GM12878 (cell line): Measurements from ENCODE around the gene EFNA4. TPM values are rescaled to one million over a fixed set of nuclear protein-coding genes. Genes with fewer than 3 reads are reported as not detected.

Experiments
- ATAC-seq: fragments of 200-7000 bp; cut with Tn5 transposase; 3 replicates; pipeline ENCODE4 v1.9.1; 2020; ENCODE audit warnings: mild to moderate bottlenecking, moderate library complexity
- BruUV-seq: library from RNA; stranded (reverse); fragments of 400-500 nt; replicated peaks from 2 replicates; lab custom pipeline; 2021; lab: Mats Ljungman, UMichigan
- CTCF ChIA-PET: fragments of 300-600 bp; sonication (Branson Sonifier 250); formaldehyde crosslinking; extraction: SDS; loops from one replicate; lab custom pipeline; 2021; ENCODE audit warnings: inconsistent platforms; lab: Yijun Ruan, JAX
- POLR2A ChIA-PET: fragments of 350-600 bp; formaldehyde crosslinking; extraction: SDS; loops from one replicate; lab custom pipeline; 2021; ENCODE audit warnings: inconsistent platforms; lab: Charles Lee
- RAD21 ChIA-PET: fragments of 300-600 bp; sonication (Branson Sonifier 250); formaldehyde crosslinking; loops from one replicate; lab custom pipeline; 2023; ENCODE audit warnings: antibody characterized with exemption; ENCODE audit not compliant: unreplicated experiment; lab: Charles Lee
- SMC1A ChIA-PET: fragments of 300-600 bp; sonication (Branson Sonifier 250); formaldehyde crosslinking; loops from one replicate; lab custom pipeline; 2023; ENCODE audit not compliant: unreplicated experiment, uncharacterized antibody; lab: Charles Lee
- DNase-seq: peaks from one replicate; pipeline ENCODE4 v3.0.0-alpha.2; 2011; ENCODE audit warnings: low read depth, low spot score
- FAIRE-seq: peaks from 3 replicates; lab custom pipeline; 2011; peaks lifted over from hg19 to GRCh38; lab: Jason Lieb, UNC
- H2AFZ ChIP-seq: 2 replicates; pipeline ENCODE4 v1.6.0; 2011; ENCODE audit warnings: low read depth, low read length, control low read depth; ENCODE audit not compliant: control insufficient read depth
- H3K27ac ChIP-seq: 2 replicates; pipeline ENCODE4 v1.5.1; 2011; ENCODE audit warnings: control low read depth; ENCODE audit not compliant: control insufficient read depth, insufficient read depth
- H3K27me3 ChIP-seq, 2 experiments: replicated peaks in 1 of 2; 2 replicates each; pipeline versions ENCODE4 v1.6.0 to v1.6.1; 2011; ENCODE audit warnings: low read length in 1 of 2; ENCODE audit not compliant: control insufficient read depth in 2 of 2, insufficient read depth in 2 of 2
- H3K36me3 ChIP-seq, 2 experiments: 2 replicates each; pipeline ENCODE4 v1.5.1; 2011; ENCODE audit warnings: low read length in 1 of 2; ENCODE audit not compliant: control insufficient read depth in 2 of 2, insufficient read depth in 2 of 2
- H3K4me1 ChIP-seq: 2 replicates; pipeline ENCODE4 v1.6.1; 2011; ENCODE audit warnings: mild to moderate bottlenecking, low read length, moderate library complexity, mixed read lengths; ENCODE audit not compliant: control insufficient read depth, insufficient read depth
- H3K4me2 ChIP-seq: 2 replicates; pipeline ENCODE4 v1.6.0; 2011; ENCODE audit warnings: control low read depth; ENCODE audit not compliant: control insufficient read depth, insufficient read depth
- H3K4me3 ChIP-seq: fragments of 200-600 bp; sonication (generic); 2 replicates; pipeline ENCODE4 v1.5.1; 2016
- H3K79me2 ChIP-seq: 2 replicates; pipeline ENCODE4 v1.6.0; 2011; ENCODE audit warnings: low read length; ENCODE audit not compliant: control insufficient read depth, insufficient read depth
- H3K9ac ChIP-seq: 2 replicates; pipeline ENCODE4 v1.8.0; 2011; ENCODE audit warnings: low read length, control low read depth, mixed read lengths; ENCODE audit not compliant: control insufficient read depth, insufficient read depth
- H3K9me3 ChIP-seq: replicated peaks from 3 replicates; pipeline ENCODE4 v1.5.1; 2011; ENCODE audit warnings: mild to moderate bottlenecking, low read length; ENCODE audit not compliant: control insufficient read depth, insufficient read depth
- H4K20me1 ChIP-seq: 2 replicates; pipeline ENCODE4 v1.6.0; 2011; ENCODE audit not compliant: control insufficient read depth, insufficient read depth
- DPF2 ChIP-seq: fragments of 450-650 bp; IDR thresholded peaks from 2 replicates; pipeline ENCODE4 v1.6.1; 2017; ENCODE audit warnings: mild to moderate bottlenecking
- MEF2A ChIP-seq: IDR thresholded peaks from 2 replicates; pipeline ENCODE4 v1.6.1; 2011; ENCODE audit warnings: low read depth, mild to moderate bottlenecking, low read length, moderate library complexity; ENCODE audit not compliant: insufficient read depth
- REST ChIP-seq: IDR thresholded peaks from 2 replicates; pipeline ENCODE4 v1.6.1; 2012; ENCODE audit warnings: mild to moderate bottlenecking, low read depth, low read length
- SRF ChIP-seq, 2 experiments: IDR thresholded peaks; 2 replicates each; pipeline ENCODE4 v1.6.1; 2011; ENCODE audit warnings: low read depth in 2 of 2, low read length in 2 of 2, mild to moderate bottlenecking in 1 of 2, moderate library complexity in 1 of 2
- ZBED1 ChIP-seq: IDR thresholded peaks from 2 replicates; pipeline ENCODE4 v1.6.1; 2016; ENCODE audit warnings: borderline replicate concordance
- ZBTB4 ChIP-seq: fragments of 450-650 bp; formaldehyde crosslinking; IDR thresholded peaks from 2 replicates; pipeline ENCODE4 v1.4.0; 2022; ENCODE audit warnings: mild to moderate bottlenecking, moderate library complexity
- ZNF207 ChIP-seq: fragments of 450-650 bp; IDR thresholded peaks from 2 replicates; pipeline ENCODE4 v1.6.1; 2014; ENCODE audit warnings: antibody characterized with exemption, mild to moderate bottlenecking, borderline replicate concordance
- WGBS: methylation state at CpG from one replicate; pipeline ENCODE4 v1.1.6; 2016; ENCODE audit warnings: low lambda C conversion rate; ENCODE audit not compliant: insufficient replicate concordance, insufficient coverage; ENCODE audit errors: missing lambda C conversion rate; 5-methylcytosine and 5-hydroxymethylcytosine counted together
- in situ Hi-C: fragments of 300-500 bp; cut with MboI; formaldehyde crosslinking; loops from 9 replicates; pipeline ENCODE4 v1.14.3; 2018; ENCODE audit warnings: mixed read lengths
- intact Hi-C: fragments of 100-400 bp; cut with micrococcal nuclease; formaldehyde crosslinking; loops from one replicate; pipeline ENCODE4 v1.14.2; 2022; ENCODE audit not compliant: unreplicated experiment
- polyA plus RNA-seq, 11 experiments: library from polyadenylated mRNA; depleted of rRNA in 4 of 11; unstranded in 6 of 11; stranded (reverse) in 5 of 11; fragments of >200 nt; fragmentation: Nextera tagmentation in 4 of 11; fragmentation: Illumina TruSeq in 1 of 11; extraction: Ambion mirVana in 4 of 11; extraction: Trizol in 1 of 11; gene quantifications; 1 replicate in 1 of 11; 2 replicates in 10 of 11; pipeline versions ENCODE4 v1.2.1 to v1.2.3, GENCODE V29; 2011 to 2016; ENCODE audit warnings: inconsistent platforms in 2 of 11, missing spikeins in 2 of 11, low read depth in 1 of 11
- total RNA-seq, 4 experiments: library from RNA; depleted of rRNA in 3 of 4; stranded (reverse); fragments of >200 nt in 3 of 4; fragmentation: Illumina TruSeq in 1 of 4; extraction: Trizol in 1 of 4; gene quantifications; 2 replicates each; pipeline versions ENCODE4 v1.2.1 to v1.2.3, GENCODE V29; 2013 to 2021

The EFNA4 gene
- total and polyA plus RNA-seq, 10 of the 15 experiments (the other 5 are each of a cell fraction or from before 2014, with no cell fraction given), result 0.52 to 14.1 (median 4.8) TPM

GRCh38 chr1:155104605-155105534, 41.3 kb downstream of the EFNA4 start:
- H3K9ac ChIP-seq, result no peak overlapping the region
- no peak overlapping the region for H2AFZ ChIP-seq
- H4K20me1 ChIP-seq, result no peaks in the 10 kb centered on the region
- H3K79me2 ChIP-seq, result no peaks in the 10 kb centered on the region
- no peak overlapping the region for H3K4me2 ChIP-seq
- H3K4me3 ChIP-seq, result no peak overlapping the region
- no peak for DNase-seq
- whole genome bisulfite sequencing, result 28% methylated on average over 7 of the region's 7 CpGs
- H3K36me3 ChIP-seq, result no peaks in the 10 kb centered on the region
- CTCF ChIA-PET, result interaction anchor here (1.0 kb wide), 1 partner anchor 9 kb away, joined by 3 read pairs; no protein-coding TSS in a partner anchor
- intact Hi-C loops, result no loop called here
- no peak overlapping the region for H3K27ac ChIP-seq
- SMC1A ChIA-PET, result no interaction called here
- POLR2A ChIA-PET, result no interaction called here
- H3K27me3 ChIP-seq, result no peaks in the 10 kb centered on the region
- TF ChIP-seq REST, result no peak
- no peak for TF ChIP-seq ZNF207
- no peak for TF ChIP-seq ZBTB4 (CRISPR knock-in tag)
- TF ChIP-seq DPF2, result no peak
- no peak for TF ChIP-seq MEF2A
- TF ChIP-seq ZBED1, result no peak
- TF ChIP-seq SRF (IDR thresholded peaks at IDR 0.05; ENCODE audit: low read depth in 2 of 2, low read length in 2 of 2), result no peak
- RAD21 ChIA-PET, result no interaction called here
- in situ Hi-C loops, result no loop called here
- no peak for ATAC-seq
- no peak for FAIRE-seq
- BruUV-seq, result no TSS peak
- H3K4me1 ChIP-seq, result no peaks in the 10 kb centered on the region
- no peaks in the 10 kb centered on the region for H3K9me3 ChIP-seq
